ENCODE measurements around the gene TLCD2. TPM values are rescaled to one million over a fixed set of nuclear protein-coding genes. Genes with fewer than 3 reads are reported as not detected.

Gene TLCD2
- total and polyA plus RNA-seq, 4 donors = 2.7 to 10.0 (median 6.5) TPM

DNA sequence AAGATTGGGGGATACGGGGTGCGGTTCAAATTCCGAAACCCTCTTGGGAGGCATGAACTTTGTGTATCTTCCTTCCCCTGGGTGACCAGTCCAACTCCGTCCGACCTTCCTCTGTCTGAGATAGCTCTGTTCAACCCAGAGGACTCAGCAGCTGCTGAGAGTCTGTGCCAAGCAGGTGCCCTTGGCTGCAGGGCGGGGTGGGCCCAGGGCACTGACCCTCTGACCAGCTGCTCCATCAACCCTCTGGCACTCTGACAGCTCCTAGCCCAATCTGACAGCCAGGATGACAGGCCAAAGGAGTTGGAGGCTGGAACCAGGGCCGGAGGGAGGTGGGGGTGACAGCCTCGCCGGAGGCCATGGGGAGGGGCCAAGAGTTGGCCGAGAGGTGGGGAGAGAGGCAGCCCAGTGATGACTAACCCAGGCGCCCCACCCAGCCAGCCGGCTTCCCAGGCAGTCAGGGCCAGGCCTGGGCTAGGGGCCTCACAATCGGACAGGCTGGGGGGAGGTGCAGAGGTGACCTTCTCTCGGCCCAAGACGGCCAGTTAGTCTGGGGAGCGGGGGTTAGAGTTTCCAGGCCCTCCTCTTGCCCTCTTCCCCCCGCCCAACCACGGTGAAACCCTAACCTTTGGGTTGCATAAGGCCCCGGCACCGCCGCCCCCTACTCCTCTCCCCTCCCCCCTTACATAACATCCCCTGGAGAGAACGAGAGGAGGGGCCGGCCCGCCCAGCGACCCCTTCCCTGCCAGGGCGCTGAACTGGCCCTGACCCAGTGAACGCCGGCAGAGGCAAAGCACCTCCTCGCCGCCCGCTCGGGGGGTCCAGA lies 5.0 kb upstream of the TLCD2 start:
- peaks cover 0 to 4% of the 10 kb centered on the region in 2 donors for H3K36me3 ChIP-seq (ENCODE audit: control insufficient read depth in 1 of 2, insufficient read depth in 2 of 2, low read length in 1 of 2)
- DNase-seq = peak; percentile 95 to 97
- ATAC-seq (ENCODE audit: low FRiP score) = peak; percentile 84
- no peaks in the 10 kb centered on the region for H3K9me3 ChIP-seq (ENCODE audit: control insufficient read depth, low read length)
- H3K4me3 ChIP-seq (ENCODE audit: low read length in 2 of 2) = peak overlapping the region; percentile 93 to 97
- H3K27me3 ChIP-seq (ENCODE audit: control insufficient read depth in 1 of 2, insufficient read depth in 2 of 2, low read length in 1 of 2) = no peaks in the 10 kb centered on the region
- WGBS, 2 donors = 1% methylated on average over 21 to 32 of the region's 32 CpGs
- intact Hi-C loops (cut with DNase I) = loop anchor here in 1 of 2 donors (5.0 kb wide), 2 partner anchors 48 to 63 kb away; no protein-coding TSS in a partner anchor
- no peaks in the 10 kb centered on the region for H3K4me1 ChIP-seq (ENCODE audit: control insufficient read depth in 1 of 2, insufficient read depth in 2 of 2, low read length in 2 of 2)
- peak overlapping the region; percentile 96 to 99 for H3K27ac ChIP-seq (ENCODE audit: low read depth in 1 of 2, low read length in 2 of 2)

- Histone ChIP-seq H3K27ac (ENCODE audit: low read depth in 1 of 2, low read length in 2 of 2) (peak overlapping the region in 1 of 2 donors; percentile 96), H3K36me3 (ENCODE audit: control insufficient read depth in 1 of 2, insufficient read depth in 2 of 2, low read length in 1 of 2) (peaks cover 0 to 4% of the 10 kb centered on the region in 2 donors), H3K4me1 (ENCODE audit: control insufficient read depth in 1 of 2, insufficient read depth in 2 of 2, low read length in 2 of 2) (no peaks in the 10 kb centered on the region), H3K4me3 (ENCODE audit: low read length in 2 of 2) (peak overlapping the region; percentile 93 to 97), H3K27me3 (ENCODE audit: control insufficient read depth in 1 of 2, insufficient read depth in 2 of 2, low read length in 1 of 2) (no peaks in the 10 kb centered on the region), H3K9me3 (ENCODE audit: control insufficient read depth, low read length) (no peaks in the 10 kb centered on the region)
- intact Hi-C loops (cut with DNase I) = loop anchor here in 1 of 2 donors (5.0 kb wide), 2 partner anchors 47 to 62 kb away; no protein-coding TSS in a partner anchor
- DNase-seq = peak; percentile 99 to 100
- 1 to 2% methylated on average over 17 to 19 of the region's 19 CpGs for WGBS, 2 donors
- peak; percentile 79 for ATAC-seq (ENCODE audit: low FRiP score)
Observed at GRCh38 chr17:1714427-1714979, 4.3 kb upstream of the TLCD2 start.

DNA sequence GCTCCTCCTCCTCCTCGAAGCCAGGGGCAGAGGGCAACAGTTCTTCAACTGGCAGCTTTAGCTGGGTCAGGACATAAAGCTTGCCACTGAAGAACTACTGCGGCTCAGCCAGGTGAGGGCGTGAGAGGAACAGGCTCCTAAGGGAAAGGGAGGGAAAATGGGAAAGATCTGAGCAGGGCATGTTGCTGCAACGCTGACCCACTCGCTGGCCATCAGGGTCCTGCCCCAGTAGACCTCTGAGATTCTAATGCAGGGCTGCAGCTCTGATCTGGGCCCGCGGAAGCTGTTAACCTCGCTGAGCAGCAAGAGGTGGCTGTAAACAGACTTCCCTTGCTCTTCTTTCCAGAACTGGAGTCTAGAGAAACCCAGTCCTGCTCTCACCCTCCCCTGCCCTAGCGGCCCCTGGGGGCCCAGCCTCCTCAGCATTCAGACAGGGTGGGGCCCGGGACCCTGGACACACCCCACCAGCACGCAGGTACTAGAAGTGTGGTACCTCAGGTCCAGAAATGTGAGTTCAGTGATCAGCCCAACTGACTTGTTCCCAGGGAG lies 3.8 kb upstream of the TLCD2 start:
- H3K36me3 ChIP-seq (ENCODE audit: control insufficient read depth in 1 of 2, insufficient read depth in 2 of 2, low read length in 1 of 2) = peaks cover 0 to 4% of the 10 kb centered on the region in 2 donors
- DNase-seq (peak in 1 of 2 donors; percentile 48), ATAC-seq (ENCODE audit: low FRiP score) (no peak)
- peak overlapping the region in 1 of 2 donors; percentile 82 for H3K27ac ChIP-seq (ENCODE audit: low read depth in 1 of 2, low read length in 2 of 2)
- WGBS, 2 donors = 8% methylated on average over 11 of the region's 11 CpGs
- no peaks in the 10 kb centered on the region for H3K4me1 ChIP-seq (ENCODE audit: control insufficient read depth in 1 of 2, insufficient read depth in 2 of 2, low read length in 2 of 2)
- H3K4me3 ChIP-seq (ENCODE audit: low read length in 2 of 2) = peak overlapping the region; percentile 60 to 65
- no peaks in the 10 kb centered on the region for H3K27me3 ChIP-seq (ENCODE audit: control insufficient read depth in 1 of 2, insufficient read depth in 2 of 2, low read length in 1 of 2)
- intact Hi-C loops (cut with DNase I) = loop anchor here (2.0 to 5.0 kb wide), 3 partner anchors 47 to 63 kb away; no protein-coding TSS in a partner anchor
- no peaks in the 10 kb centered on the region for H3K9me3 ChIP-seq (ENCODE audit: control insufficient read depth, low read length)

- intact Hi-C loops (cut with DNase I) = loop anchor here (2.0 to 5.0 kb wide), 3 partner anchors 46 to 63 kb away; no protein-coding TSS in a partner anchor
- Histone ChIP-seq H3K4me3 (ENCODE audit: low read length in 2 of 2) (no peak overlapping the region), H3K36me3 (ENCODE audit: control insufficient read depth in 1 of 2, insufficient read depth in 2 of 2, low read length in 1 of 2) (peaks cover 0 to 4% of the 10 kb centered on the region in 2 donors), H3K27ac (ENCODE audit: low read depth in 1 of 2, low read length in 2 of 2) (peak overlapping the region in 1 of 2 donors; percentile 82), H3K4me1 (ENCODE audit: control insufficient read depth in 1 of 2, insufficient read depth in 2 of 2, low read length in 2 of 2) (no peaks in the 10 kb centered on the region), H3K9me3 (ENCODE audit: control insufficient read depth, low read length) (no peaks in the 10 kb centered on the region), H3K27me3 (ENCODE audit: control insufficient read depth in 1 of 2, insufficient read depth in 2 of 2, low read length in 1 of 2) (no peaks in the 10 kb centered on the region)
- WGBS, 2 donors = 52 to 57% methylated on average over 10 of the region's 10 CpGs
- no peak for ATAC-seq (ENCODE audit: low FRiP score)
- DNase-seq = no peak
Observed at GRCh38 chr17:1713160-1713877, 3.1 kb upstream of the TLCD2 start.

GRCh38 chr17:1712271-1712670 lies 2.1 kb upstream of the TLCD2 start:
- Histone ChIP-seq H3K4me1 (ENCODE audit: control insufficient read depth in 1 of 2, insufficient read depth in 2 of 2, low read length in 2 of 2) (no peaks in the 10 kb centered on the region), H3K4me3 (ENCODE audit: low read length in 2 of 2) (no peak overlapping the region), H3K36me3 (ENCODE audit: control insufficient read depth in 1 of 2, insufficient read depth in 2 of 2, low read length in 1 of 2) (peaks cover 0 to 4% of the 10 kb centered on the region in 2 donors), H3K27ac (ENCODE audit: low read depth in 1 of 2, low read length in 2 of 2) (no peak overlapping the region), H3K9me3 (ENCODE audit: control insufficient read depth, low read length) (no peaks in the 10 kb centered on the region), H3K27me3 (ENCODE audit: control insufficient read depth in 1 of 2, insufficient read depth in 2 of 2, low read length in 1 of 2) (no peaks in the 10 kb centered on the region)
- ATAC-seq (ENCODE audit: low FRiP score) (no peak), DNase-seq (no peak)
- 80 to 87% methylated on average over 8 of the region's 8 CpGs for WGBS, 2 donors
- intact Hi-C loops (cut with DNase I) = loop anchor here (2.0 to 5.0 kb wide), 3 partner anchors 45 to 61 kb away; no protein-coding TSS in a partner anchor

GRCh38 chr17:1711804-1712203 lies 1.6 kb upstream of the TLCD2 start:
- Histone ChIP-seq H3K27me3 (ENCODE audit: control insufficient read depth in 1 of 2, insufficient read depth in 2 of 2, low read length in 1 of 2) (no peaks in the 10 kb centered on the region), H3K4me1 (ENCODE audit: control insufficient read depth in 1 of 2, insufficient read depth in 2 of 2, low read length in 2 of 2) (no peaks in the 10 kb centered on the region), H3K27ac (ENCODE audit: low read depth in 1 of 2, low read length in 2 of 2) (no peak overlapping the region), H3K9me3 (ENCODE audit: control insufficient read depth, low read length) (no peaks in the 10 kb centered on the region), H3K4me3 (ENCODE audit: low read length in 2 of 2) (no peak overlapping the region), H3K36me3 (ENCODE audit: control insufficient read depth in 1 of 2, insufficient read depth in 2 of 2, low read length in 1 of 2) (peaks cover 0 to 4% of the 10 kb centered on the region in 2 donors)
- 42 to 43% methylated on average over 4 of the region's 4 CpGs for WGBS, 2 donors
- intact Hi-C loops (cut with DNase I) = loop anchor here (1.0 to 5.0 kb wide), 4 partner anchors 28 to 61 kb away; partner anchors contain the start of gene PRPF8 (in 1 of the 2)
- DNase-seq = no peak
- no peak for ATAC-seq (ENCODE audit: low FRiP score)

DNA sequence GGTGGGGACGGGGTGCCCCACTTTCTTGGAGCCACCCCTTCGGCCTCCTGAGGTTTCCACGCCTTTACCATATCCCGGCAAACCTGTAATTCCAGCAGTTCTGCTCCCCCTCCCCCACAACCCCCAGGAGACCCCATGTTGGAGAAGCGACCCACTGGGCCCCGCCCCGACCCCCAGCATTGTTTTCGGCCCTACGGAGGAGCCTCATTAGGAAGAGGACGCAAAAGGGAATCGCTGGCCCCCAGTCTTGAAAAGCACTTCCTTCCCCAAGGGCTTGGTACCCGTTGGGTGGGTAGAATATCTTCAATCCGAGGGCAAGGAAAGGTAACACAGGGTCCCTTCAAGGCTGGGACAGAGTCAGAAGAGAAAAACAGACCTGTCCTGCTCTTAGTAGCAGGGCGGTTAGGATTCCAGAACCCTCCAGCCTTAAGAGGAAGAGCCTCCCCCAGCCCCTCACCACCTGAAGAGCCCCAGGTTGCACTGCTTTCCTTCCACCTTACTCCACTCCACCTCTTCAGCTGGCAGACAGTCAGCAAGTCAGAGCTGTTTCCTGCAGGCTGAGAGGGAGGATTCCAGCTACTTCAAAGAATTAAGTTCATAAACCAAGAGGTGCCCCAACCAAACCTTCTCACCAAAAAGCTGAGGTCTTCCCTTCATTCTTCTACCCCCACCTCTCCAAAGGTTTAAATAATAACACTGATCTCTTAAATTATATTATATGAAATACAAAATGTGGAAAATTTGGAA lies 803 bp upstream of the TLCD2 start:
- Histone ChIP-seq H3K36me3 (ENCODE audit: control insufficient read depth in 1 of 2, insufficient read depth in 2 of 2, low read length in 1 of 2) (peaks cover 0 to 4% of the 10 kb centered on the region in 2 donors), H3K4me1 (ENCODE audit: control insufficient read depth in 1 of 2, insufficient read depth in 2 of 2, low read length in 2 of 2) (no peaks in the 10 kb centered on the region), H3K9me3 (ENCODE audit: control insufficient read depth, low read length) (no peaks in the 10 kb centered on the region), H3K27me3 (ENCODE audit: control insufficient read depth in 1 of 2, insufficient read depth in 2 of 2, low read length in 1 of 2) (no peaks in the 10 kb centered on the region), H3K4me3 (ENCODE audit: low read length in 2 of 2) (no peak overlapping the region), H3K27ac (ENCODE audit: low read depth in 1 of 2, low read length in 2 of 2) (peak overlapping the region in 1 of 2 donors; percentile 45)
- intact Hi-C loops (cut with DNase I) = loop anchor here in 1 of 2 donors (1.0 to 5.0 kb wide), 3 partner anchors 27 to 59 kb away; partner anchors contain the start of gene PRPF8
- DNase-seq (no peak), ATAC-seq (ENCODE audit: low FRiP score) (no peak)
- WGBS, 2 donors = 37% methylated on average over 13 to 14 of the region's 14 CpGs

All from aorta (tissue), 5 donors.